Measurements from ENCODE around the gene TOGARAM2.

DNA sequence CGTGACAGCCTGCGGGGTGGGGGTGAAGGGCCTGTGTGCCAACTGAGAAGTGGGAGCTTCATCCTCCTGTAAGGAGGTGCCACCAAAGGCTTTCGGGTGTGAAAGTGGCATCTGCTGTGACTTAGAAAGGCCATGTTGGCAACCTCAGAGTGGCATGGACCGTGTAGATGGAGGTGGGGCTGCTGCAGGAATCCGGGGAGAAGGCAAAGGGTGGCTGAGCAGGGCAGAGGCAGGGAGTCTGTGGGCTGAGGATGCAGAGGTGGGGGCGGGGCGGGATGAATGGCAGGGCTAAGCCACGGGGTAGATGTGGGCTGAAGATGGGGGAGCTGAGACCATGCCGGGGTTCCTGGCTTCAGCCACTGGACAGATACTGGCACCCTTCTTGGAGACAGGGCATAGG is 28.2 kb downstream of the TOGARAM2 start:
- TF ChIP-seq GATA2 (IDR thresholded peaks at IDR 0.05; ENCODE audit: low read depth, low read length) (no peak), GATA3 (IDR thresholded peaks at IDR 0.05; ENCODE audit: low read depth, low read length) (no peak)
